Measurements from ENCODE around the gene ARHGEF40. TPM values are rescaled to one million over a fixed set of nuclear protein-coding genes. Genes with fewer than 3 reads are reported as not detected.

The ARHGEF40 gene
- total RNA-seq, 3 donors from 2014 or later (not counting 1 experiment from before 2014, with no cell fraction given): 4.4 to 6.9 (median 6.0) TPM

DNA sequence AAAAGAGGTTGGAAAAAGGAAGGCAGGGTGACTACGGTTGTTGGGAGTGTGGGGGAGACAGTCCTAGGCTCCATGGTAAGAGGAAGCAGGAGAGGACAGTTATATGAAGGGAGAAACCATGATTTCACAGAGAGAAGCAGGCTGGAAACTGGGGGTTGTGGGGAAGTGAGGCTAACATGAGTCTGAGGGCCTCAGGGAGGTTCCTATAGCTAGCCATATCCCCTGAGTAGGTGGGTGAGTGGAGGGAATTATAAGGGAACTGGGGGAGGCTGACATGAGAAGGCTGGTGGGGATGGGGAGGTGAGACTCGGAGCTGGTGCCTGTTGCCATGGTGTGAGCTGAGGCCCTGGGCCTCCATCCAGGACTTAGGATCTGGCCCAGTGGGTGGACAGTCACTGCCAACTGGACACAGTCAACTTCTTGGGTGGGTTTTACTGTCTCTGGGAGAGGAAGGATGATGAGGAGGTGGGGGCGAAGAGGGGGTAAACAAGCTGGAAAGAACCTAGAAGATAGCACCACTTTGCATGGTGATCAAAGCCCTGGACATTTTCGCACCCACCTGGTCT, 36.9 kb upstream of the ARHGEF40 start:
- H3K36me3 Mint-ChIP-seq: no peaks in the 10 kb centered on the region
- no peaks in the 10 kb centered on the region for H3K36me3 ChIP-seq (ENCODE audit: control insufficient read depth, insufficient read depth, low read length)
- no peak overlapping the region for H3K27ac Mint-ChIP-seq
- intact Hi-C loops (cut with micrococcal nuclease): no loop called here
- TF ChIP-seq, protein P1, sequence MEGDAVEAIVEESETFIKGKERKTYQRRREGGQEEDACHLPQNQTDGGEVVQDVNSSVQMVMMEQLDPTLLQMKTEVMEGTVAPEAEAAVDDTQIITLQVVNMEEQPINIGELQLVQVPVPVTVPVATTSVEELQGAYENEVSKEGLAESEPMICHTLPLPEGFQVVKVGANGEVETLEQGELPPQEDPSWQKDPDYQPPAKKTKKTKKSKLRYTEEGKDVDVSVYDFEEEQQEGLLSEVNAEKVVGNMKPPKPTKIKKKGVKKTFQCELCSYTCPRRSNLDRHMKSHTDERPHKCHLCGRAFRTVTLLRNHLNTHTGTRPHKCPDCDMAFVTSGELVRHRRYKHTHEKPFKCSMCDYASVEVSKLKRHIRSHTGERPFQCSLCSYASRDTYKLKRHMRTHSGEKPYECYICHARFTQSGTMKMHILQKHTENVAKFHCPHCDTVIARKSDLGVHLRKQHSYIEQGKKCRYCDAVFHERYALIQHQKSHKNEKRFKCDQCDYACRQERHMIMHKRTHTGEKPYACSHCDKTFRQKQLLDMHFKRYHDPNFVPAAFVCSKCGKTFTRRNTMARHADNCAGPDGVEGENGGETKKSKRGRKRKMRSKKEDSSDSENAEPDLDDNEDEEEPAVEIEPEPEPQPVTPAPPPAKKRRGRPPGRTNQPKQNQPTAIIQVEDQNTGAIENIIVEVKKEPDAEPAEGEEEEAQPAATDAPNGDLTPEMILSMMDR (IDR thresholded peaks at IDR 0.05): no peak
- H3K27me3 Mint-ChIP-seq (ENCODE audit: low read depth in 2 of 2): peaks cover 21 to 23% of the 10 kb centered on the region in 2 donors
- no peak for ATAC-seq
- no peak for DNase-seq
- no peaks in the 10 kb centered on the region for H3K9me3 ChIP-seq (ENCODE audit: control insufficient read depth, insufficient read depth, low read length)
- H3K4me3 ChIP-seq (ENCODE audit: low read length): no peak overlapping the region
- no peaks in the 10 kb centered on the region for H3K9me3 Mint-ChIP-seq
- no peak overlapping the region for H3K4me3 Mint-ChIP-seq
- 90% methylated on average over 4 of the region's 4 CpGs for WGBS (ENCODE audit: insufficient coverage)
- no peak overlapping the region for H3K27ac ChIP-seq (ENCODE audit: low read length)
- H3K27me3 ChIP-seq (ENCODE audit: control insufficient read depth, insufficient read depth, low read length): no peaks in the 10 kb centered on the region
- H3K4me1 ChIP-seq (ENCODE audit: control insufficient read depth, insufficient read depth, low read length): no peaks in the 10 kb centered on the region
- H3K4me1 Mint-ChIP-seq: no peaks in the 10 kb centered on the region

DNA sequence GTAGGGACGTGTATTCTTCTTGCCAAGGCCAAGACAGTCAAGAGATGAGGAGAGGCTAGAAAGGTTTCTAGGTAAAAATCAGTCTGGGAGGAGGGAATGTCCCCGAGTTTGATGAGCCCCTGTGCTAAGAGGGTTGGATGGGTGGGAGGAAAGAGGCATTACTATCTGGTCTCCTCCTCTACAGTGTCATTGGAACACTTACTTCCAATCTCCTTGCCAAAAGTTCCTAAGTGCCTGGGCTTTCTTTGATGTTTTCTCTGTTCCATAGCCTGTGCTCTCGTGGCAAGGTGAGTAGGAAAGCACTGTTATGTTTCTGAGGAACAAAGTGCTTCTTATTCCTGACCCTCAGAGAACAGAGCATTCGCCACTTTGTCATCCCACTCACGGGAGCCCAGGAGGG, 35.4 kb upstream of the ARHGEF40 start, which contains the start of gene RNASE13:
TSS of gene RNASE13 (minus strand) at position 101 of the 400 bp plus-strand sequence. CDS start 519 bp downstream, outside the sequence.
- Mint-ChIP-seq H3K27me3 (ENCODE audit: low read depth in 2 of 2) (peaks cover 27 to 30% of the 10 kb centered on the region in 2 donors), H3K9me3 (no peaks in the 10 kb centered on the region), H3K4me1 (no peaks in the 10 kb centered on the region), H3K36me3 (no peaks in the 10 kb centered on the region), H3K27ac (no peak within 1 kb of the TSS), H3K4me3 (no peak within 1 kb of the TSS)
- Histone ChIP-seq H3K36me3 (ENCODE audit: control insufficient read depth, insufficient read depth, low read length) (no peaks in the 10 kb centered on the region), H3K9me3 (ENCODE audit: control insufficient read depth, insufficient read depth, low read length) (no peaks in the 10 kb centered on the region), H3K4me3 (ENCODE audit: low read length) (no peak within 1 kb of the TSS), H3K27ac (ENCODE audit: low read length) (no peak within 1 kb of the TSS), H3K27me3 (ENCODE audit: control insufficient read depth, insufficient read depth, low read length) (no peaks in the 10 kb centered on the region), H3K4me1 (ENCODE audit: control insufficient read depth, insufficient read depth, low read length) (no peaks in the 10 kb centered on the region)
- DNase-seq (no peak), ATAC-seq (no peak)
- 81% methylated on average over 5 of the region's 5 CpGs for WGBS (ENCODE audit: insufficient coverage)
- intact Hi-C loops (cut with micrococcal nuclease): no loop called here
- TF ChIP-seq, protein P1 (IDR thresholded peaks at IDR 0.05): no peak

DNA sequence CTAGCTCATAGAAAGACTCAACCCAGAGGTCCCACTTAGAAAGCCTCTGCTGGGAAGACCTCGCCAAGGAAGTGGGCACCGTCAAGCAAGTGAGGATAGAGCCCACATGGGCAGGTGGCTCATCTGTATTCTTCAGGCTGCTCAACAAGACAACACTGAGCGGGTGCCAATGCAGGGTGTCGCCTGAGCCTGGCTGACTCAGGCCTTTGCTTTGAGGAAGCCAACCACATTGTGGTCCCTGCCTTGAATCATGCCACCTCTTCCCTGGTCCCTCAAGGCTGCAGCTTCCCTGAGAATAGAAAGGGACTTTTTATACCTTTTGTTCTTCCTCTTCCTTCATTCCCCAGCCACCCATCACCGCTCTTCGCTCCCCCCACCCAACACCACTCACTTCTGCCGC, 33.4 kb upstream of the ARHGEF40 start:
- no peaks in the 10 kb centered on the region for H3K27me3 ChIP-seq (ENCODE audit: control insufficient read depth, insufficient read depth, low read length)
- TF ChIP-seq, protein P1 (IDR thresholded peaks at IDR 0.05): no peak
- DNase-seq (no peak), ATAC-seq (no peak)
- H3K36me3 Mint-ChIP-seq: no peaks in the 10 kb centered on the region
- no peaks in the 10 kb centered on the region for H3K9me3 ChIP-seq (ENCODE audit: control insufficient read depth, insufficient read depth, low read length)
- 85% methylated on average over 7 of the region's 7 CpGs for WGBS (ENCODE audit: insufficient coverage)
- no peak overlapping the region for H3K4me3 ChIP-seq (ENCODE audit: low read length)
- H3K9me3 Mint-ChIP-seq: no peaks in the 10 kb centered on the region
- intact Hi-C loops (cut with micrococcal nuclease): no loop called here
- H3K4me1 Mint-ChIP-seq: no peaks in the 10 kb centered on the region
- H3K36me3 ChIP-seq (ENCODE audit: control insufficient read depth, insufficient read depth, low read length): no peaks in the 10 kb centered on the region
- peaks cover 24 to 27% of the 10 kb centered on the region in 2 donors for H3K27me3 Mint-ChIP-seq (ENCODE audit: low read depth in 2 of 2)
- H3K4me3 Mint-ChIP-seq: no peak overlapping the region
- no peak overlapping the region for H3K27ac ChIP-seq (ENCODE audit: low read length)
- H3K27ac Mint-ChIP-seq: no peak overlapping the region
- no peaks in the 10 kb centered on the region for H3K4me1 ChIP-seq (ENCODE audit: control insufficient read depth, insufficient read depth, low read length)

DNA sequence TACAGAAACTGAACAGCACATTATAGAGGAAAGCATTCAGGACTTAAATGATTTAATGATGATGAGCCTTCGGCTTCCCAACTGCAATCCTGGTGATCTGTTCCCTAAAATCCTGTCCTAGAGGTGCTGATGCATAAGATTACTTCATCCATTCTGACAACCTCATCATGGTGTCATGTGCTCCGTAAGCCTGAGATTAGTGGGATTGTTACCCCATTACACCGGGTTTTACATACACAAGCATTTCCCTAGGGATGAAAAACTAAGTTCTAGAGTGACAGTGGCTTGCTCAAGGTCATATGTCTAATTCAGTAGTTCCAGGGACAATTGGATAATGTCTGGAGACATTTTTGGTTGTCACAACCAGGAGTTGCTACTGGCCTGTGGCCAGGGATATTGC, 32.9 kb upstream of the ARHGEF40 start:
- Histone ChIP-seq H3K36me3 (ENCODE audit: control insufficient read depth, insufficient read depth, low read length) (no peaks in the 10 kb centered on the region), H3K9me3 (ENCODE audit: control insufficient read depth, insufficient read depth, low read length) (no peaks in the 10 kb centered on the region), H3K4me3 (ENCODE audit: low read length) (no peak overlapping the region), H3K27ac (ENCODE audit: low read length) (no peak overlapping the region), H3K27me3 (ENCODE audit: control insufficient read depth, insufficient read depth, low read length) (no peaks in the 10 kb centered on the region), H3K4me1 (ENCODE audit: control insufficient read depth, insufficient read depth, low read length) (no peaks in the 10 kb centered on the region)
- Mint-ChIP-seq H3K27ac (no peak overlapping the region), H3K27me3 (ENCODE audit: low read depth in 2 of 2) (peaks cover 24 to 28% of the 10 kb centered on the region in 2 donors), H3K4me1 (no peaks in the 10 kb centered on the region), H3K4me3 (no peak overlapping the region), H3K9me3 (no peaks in the 10 kb centered on the region), H3K36me3 (no peaks in the 10 kb centered on the region)
- DNase-seq: no peak
- TF ChIP-seq, protein P1 (IDR thresholded peaks at IDR 0.05): no peak
- intact Hi-C loops (cut with micrococcal nuclease): no loop called here
- no peak for ATAC-seq
- 93% methylated on average over 3 of the region's 3 CpGs for WGBS (ENCODE audit: insufficient coverage)
